Activated naive CD4-positive, alpha-beta T cell treated with anti-CD3 and anti-CD28 coated beads, Interleukin-2, amount 50 U/mL, for 72 hours (primary cell): ENCODE data around the gene AIFM2. TPM values are rescaled to one million over a fixed set of nuclear protein-coding genes. Genes with fewer than 3 reads are reported as not detected.
"Not testable (repeated sequence)": the region's sequence is repeated elsewhere in the genome, so short reads cannot be mapped to it uniquely, and the experiment has no call there.

Source experiments
- ATAC-seq, 2 donors: fragments of 150-1000 bp; cut with Tn5 transposase; 2 replicates each; pipeline ENCODE4 v1.10.0; 2021; ENCODE audit warnings: mild to moderate bottlenecking in 2 of 2, moderate library complexity in 2 of 2
- DNase-seq, 2 donors: peaks; one replicate each; pipeline ENCODE4 v3.0.0; 2021 to 2022; ENCODE audit warnings: low spot score in 2 of 2
- H3K27ac Mint-ChIP-seq, 2 donors: one replicate each; pipeline ENCODE4 v1.8.0; 2022; ENCODE audit warnings: mild to moderate bottlenecking in 2 of 2, mixed read lengths in 2 of 2
- H3K36me3 Mint-ChIP-seq, 2 donors: one replicate each; pipeline ENCODE4 v1.8.0; 2022; ENCODE audit warnings: mixed read lengths in 2 of 2
- H3K9me3 Mint-ChIP-seq, 2 donors: one replicate each; pipeline ENCODE4 v1.8.0; 2022; ENCODE audit warnings: mixed read lengths in 2 of 2
- total RNA-seq, 2 donors: library from RNA; stranded (reverse); gene quantifications; one replicate each; pipeline ENCODE4 v1.2.3, GENCODE V29; 2022

AIFM2 gene
- 10 to 100 TPM in 1 of 2 donors, 1 to 10 TPM in 1; 5.1 to 10.5 TPM for total RNA-seq

DNA sequence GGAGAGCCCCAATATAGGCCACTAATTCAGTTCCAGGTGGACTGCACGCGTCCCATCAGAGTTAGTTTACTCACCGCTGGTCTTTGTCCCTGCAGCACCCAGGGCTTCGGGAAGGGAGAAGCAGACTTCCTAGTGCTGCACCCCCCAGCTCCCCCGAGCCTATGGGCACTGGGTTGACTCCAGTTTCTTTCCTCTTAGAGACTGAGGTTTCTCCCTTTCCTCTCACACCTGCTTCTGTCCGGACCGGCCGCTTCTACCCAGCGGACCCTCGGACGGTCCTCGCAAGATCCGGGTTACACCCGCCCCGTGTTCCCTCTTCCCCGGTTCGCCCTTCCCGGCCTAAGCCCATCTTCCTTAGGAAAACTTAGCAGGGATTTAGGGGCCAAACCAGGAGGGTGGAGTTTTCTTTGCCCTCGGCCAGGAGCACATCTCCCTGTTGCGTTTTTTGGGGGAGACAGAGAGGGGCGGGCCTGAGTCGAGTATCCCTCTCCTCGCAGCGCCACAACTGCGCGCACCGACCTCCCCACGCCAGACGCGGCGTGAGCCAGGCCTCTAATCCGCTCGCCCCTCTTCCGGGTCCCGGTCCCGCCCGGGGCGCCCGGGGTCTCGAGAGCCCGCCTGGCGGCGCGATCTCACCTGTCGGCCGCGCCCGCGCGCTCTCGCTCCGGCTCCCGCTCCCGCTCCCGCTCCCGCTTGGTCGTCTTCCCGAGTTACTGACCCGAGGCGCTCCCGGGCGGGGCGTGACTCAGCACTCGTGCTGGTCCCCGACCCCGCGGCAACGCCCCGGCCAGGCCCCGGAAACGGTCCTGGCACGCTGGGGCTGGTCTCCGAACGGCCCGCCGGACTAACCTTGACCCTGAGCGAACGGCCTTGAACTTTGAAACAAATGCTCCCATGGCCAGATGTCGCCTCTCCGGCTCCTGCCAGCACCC is at the start of gene AIFM2:
Gene AIFM2, minus strand, starts transcription at position 728 of the 932 bp plus-strand sequence. CDS start 8,741 bp downstream, outside the sequence.
- DNase-seq (peak; percentile 49 to 70), ATAC-seq (peak; percentile 82 to 87)
- Mint-ChIP-seq H3K27ac (peak within 1 kb of the TSS; percentile 87 to 93), H3K9me3 (no peaks in the 10 kb centered on the region), H3K36me3 (peaks cover 0 to 12% of the 10 kb centered on the region in 2 donors)

DNA sequence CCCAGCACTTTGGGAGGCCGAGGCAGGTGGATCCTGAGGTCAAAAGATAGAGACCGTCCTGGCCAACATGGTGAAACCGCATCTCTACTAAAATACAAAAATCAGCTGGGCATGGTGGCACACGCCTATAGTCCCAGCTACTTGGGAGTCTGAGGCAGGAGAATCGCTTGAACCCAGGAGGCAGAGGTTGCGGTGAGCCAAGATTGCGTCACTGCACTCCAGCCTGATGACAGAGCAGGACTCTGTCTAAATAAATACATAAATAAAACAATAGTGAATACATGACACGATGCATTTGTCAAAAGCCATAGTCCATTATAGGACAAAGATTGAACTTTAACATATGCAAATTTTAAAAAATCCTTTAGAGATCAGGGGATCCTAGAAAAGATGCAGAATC is 46.6 kb upstream of the AIFM2 start:
- not testable (repeated sequence) for H3K36me3 Mint-ChIP-seq, H3K27ac Mint-ChIP-seq, DNase-seq, ATAC-seq, H3K9me3 Mint-ChIP-seq

- ATAC-seq (no peak), DNase-seq (no peak)
- peaks cover 3% of the 10 kb centered on the region in 2 donors for H3K9me3 Mint-ChIP-seq
- H3K27ac Mint-ChIP-seq: no peak overlapping the region
- no peaks in the 10 kb centered on the region for H3K36me3 Mint-ChIP-seq
These were observed 45.6 kb upstream of the AIFM2 start for GRCh38 chr10:70178139-70178725.

DNA sequence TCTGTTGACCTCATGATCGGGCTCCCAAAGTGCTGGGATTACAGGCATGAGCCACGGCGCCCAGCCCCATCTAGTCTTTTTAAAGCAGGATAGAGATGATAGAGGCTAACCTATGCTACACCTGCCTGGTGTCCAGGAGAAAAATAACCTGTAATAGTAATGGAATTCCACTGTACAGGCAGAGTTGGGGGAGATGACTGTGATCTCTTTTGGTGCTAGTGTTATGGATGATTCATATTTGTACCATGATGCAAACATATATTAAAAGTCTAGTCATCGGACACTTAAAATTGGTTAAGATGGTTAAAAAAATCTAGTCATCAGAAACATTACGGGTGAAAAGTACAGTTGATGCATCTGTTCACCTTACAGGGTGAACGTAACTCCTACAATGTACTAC is 43.8 kb upstream of the AIFM2 start:
- DNase-seq: no peak
- ATAC-seq: no peak
- Mint-ChIP-seq H3K9me3 (peaks cover 3% of the 10 kb centered on the region in 2 donors), H3K36me3 (no peaks in the 10 kb centered on the region), H3K27ac (no peak overlapping the region)

- Mint-ChIP-seq H3K9me3 (peaks cover 3% of the 10 kb centered on the region in 2 donors), H3K36me3 (no peaks in the 10 kb centered on the region), H3K27ac (peak overlapping the region in 1 of 2 donors; percentile 77)
- DNase-seq (no peak), ATAC-seq (no peak)
These were observed 42.9 kb upstream of the AIFM2 start for GRCh38 chr10:70175516-70175915.

GRCh38 chr10:70174058-70174741 is 41.6 kb upstream of the AIFM2 start:
- Mint-ChIP-seq H3K9me3 (no peaks in the 10 kb centered on the region), H3K27ac (peak overlapping the region; percentile 62 to 77), H3K36me3 (peaks cover 8 to 9% of the 10 kb centered on the region in 2 donors)
- DNase-seq: peak; percentile 29 to 57
- peak in 1 of 2 donors; percentile 16 for ATAC-seq

DNA sequence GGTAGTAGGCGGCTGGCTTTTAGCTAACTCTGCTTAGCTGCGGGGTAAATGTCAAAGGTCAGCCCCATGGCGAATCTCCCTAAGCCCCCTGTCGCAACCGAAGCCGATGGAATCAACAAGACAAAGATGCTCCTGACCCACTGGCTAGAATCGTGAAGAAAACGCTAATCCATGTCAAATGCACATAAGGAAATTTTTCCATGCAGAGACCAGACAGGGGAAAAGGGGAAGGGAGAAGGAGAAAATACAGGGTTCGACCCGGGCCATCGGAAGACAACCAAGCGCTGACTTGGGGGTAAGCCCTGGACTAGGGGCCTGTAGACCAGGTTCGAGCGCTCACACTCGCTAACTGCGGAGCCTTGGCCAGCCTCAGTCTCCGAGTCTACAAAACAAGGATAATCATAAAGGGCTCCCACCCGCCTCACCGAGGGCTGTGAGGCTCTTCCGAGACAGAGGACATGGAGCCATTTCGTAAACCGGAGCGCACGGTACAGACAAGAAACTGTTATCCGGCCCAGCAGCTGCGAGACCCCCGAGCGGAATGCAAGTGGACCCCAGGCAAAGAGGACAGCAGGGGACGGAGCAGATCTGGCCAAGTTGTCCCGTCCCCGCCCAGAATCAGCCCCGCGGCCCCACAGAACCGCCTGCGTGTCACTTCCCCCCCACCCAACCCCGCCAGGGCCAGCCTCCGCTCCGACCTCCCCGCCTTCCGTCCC is 37.2 kb upstream of the AIFM2 start:
- DNase-seq (peak in 1 of 2 donors; percentile 17), ATAC-seq (peak; percentile 17 to 31)
- peaks cover 11 to 37% of the 10 kb centered on the region in 2 donors for H3K36me3 Mint-ChIP-seq
- H3K9me3 Mint-ChIP-seq: no peaks in the 10 kb centered on the region
- H3K27ac Mint-ChIP-seq: peak overlapping the region; percentile 94 to 95

- peaks cover 11 to 39% of the 10 kb centered on the region in 2 donors for H3K36me3 Mint-ChIP-seq
- ATAC-seq: no peak
- DNase-seq: no peak
- peak overlapping the region; percentile 94 to 95 for H3K27ac Mint-ChIP-seq
- no peaks in the 10 kb centered on the region for H3K9me3 Mint-ChIP-seq
These were observed 36.4 kb upstream of the AIFM2 start for GRCh38 chr10:70169011-70169410.

- no peak for ATAC-seq
- peak overlapping the region in 1 of 2 donors; percentile 1 for H3K27ac Mint-ChIP-seq
- no peaks in the 10 kb centered on the region for H3K9me3 Mint-ChIP-seq
- no peak for DNase-seq
- H3K36me3 Mint-ChIP-seq: peaks cover 11 to 46% of the 10 kb centered on the region in 2 donors
These were observed 34.6 kb upstream of the AIFM2 start for GRCh38 chr10:70167246-70167645.

DNA sequence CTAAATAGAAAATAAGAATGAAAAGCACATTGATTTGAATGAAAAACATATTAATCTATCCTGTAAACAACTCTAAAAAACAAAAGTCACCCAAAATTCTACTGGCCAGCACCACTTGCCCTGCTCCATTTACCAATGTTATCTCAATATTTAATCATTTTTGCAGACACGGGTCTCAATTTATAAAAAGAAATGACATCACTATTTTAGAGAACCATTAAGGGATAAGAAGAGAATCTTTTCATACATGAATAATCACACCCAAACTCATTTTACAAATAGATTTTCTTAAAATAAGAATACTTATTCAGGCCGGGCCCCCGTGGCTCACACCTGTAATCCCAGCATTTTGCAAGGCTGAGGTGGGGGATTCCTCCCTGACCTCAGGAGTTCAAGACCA is 33.8 kb upstream of the AIFM2 start:
- no peak for DNase-seq
- Mint-ChIP-seq H3K27ac (peak overlapping the region in 1 of 2 donors; percentile 33), H3K36me3 (peaks cover 16 to 55% of the 10 kb centered on the region in 2 donors), H3K9me3 (no peaks in the 10 kb centered on the region)
- no peak for ATAC-seq

DNA sequence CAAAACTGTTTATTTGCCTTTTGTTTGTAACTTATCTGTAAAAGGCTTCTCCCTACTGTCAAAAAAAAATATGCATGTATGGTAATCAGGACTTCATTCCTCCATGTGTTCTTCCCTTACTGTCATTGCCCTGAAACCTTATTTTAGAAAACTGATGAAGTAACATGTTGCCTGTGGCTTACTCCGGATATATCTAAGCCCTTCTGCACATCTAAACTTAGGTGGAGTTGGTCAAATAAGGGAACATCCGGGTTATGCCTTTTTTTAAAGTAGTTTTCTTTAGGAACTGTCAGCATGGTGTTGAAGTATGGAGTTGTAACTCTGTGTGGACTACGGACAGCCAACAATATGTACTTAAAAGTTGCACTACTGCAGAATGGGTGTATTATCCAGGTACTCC is 31.5 kb upstream of the AIFM2 start:
- Mint-ChIP-seq H3K9me3 (no peaks in the 10 kb centered on the region), H3K36me3 (peaks cover 7 to 63% of the 10 kb centered on the region in 2 donors), H3K27ac (peak overlapping the region in 1 of 2 donors; percentile 89)
- DNase-seq: no peak
- ATAC-seq: no peak

DNA sequence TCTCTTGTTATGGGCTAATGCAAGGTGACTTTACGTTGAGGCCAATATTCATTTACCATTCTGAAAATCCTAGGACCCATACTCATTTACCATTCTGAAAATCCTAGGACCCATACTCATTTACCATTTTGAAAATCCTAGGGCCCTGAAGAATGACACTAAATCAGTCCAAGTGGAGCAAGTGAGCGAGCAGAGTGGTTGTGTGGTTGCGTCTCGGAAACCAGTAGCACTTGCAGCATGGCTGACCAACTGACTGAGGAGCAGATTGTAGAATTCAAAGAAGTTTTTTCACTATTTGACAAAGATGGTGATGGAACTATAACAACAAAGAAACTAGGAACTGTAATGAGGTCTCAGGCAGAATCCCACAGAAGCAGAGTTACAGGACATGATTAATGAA is 30.8 kb upstream of the AIFM2 start:
- H3K27ac Mint-ChIP-seq: peak overlapping the region; percentile 89 to 98
- no peak for DNase-seq

DNA sequence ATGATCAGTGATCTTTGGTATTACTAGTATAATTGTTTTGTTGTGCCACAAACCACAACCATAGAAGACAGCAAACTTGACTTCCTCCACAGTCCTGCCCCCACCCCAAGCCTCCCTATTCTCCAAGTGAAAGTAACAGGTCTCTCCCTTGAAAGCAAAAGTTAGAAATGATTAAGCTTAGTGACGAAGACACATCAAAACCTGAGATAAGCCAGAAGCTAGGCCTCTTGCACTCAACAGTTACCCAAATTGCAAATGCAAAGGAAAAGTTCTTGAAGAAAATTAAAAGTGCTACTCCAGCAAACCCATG is 30.2 kb upstream of the AIFM2 start:
- DNase-seq (peak in 1 of 2 donors; percentile 61), ATAC-seq (peak; percentile 89 to 94)
- H3K36me3 Mint-ChIP-seq: peaks cover 5 to 57% of the 10 kb centered on the region in 2 donors
- H3K27ac Mint-ChIP-seq: peak overlapping the region; percentile 89 to 98
- no peaks in the 10 kb centered on the region for H3K9me3 Mint-ChIP-seq

More for the DNA sequence above, 30.8 kb upstream of the AIFM2 start:
- Mint-ChIP-seq H3K9me3 (no peaks in the 10 kb centered on the region), H3K36me3 (peaks cover 5 to 57% of the 10 kb centered on the region in 2 donors)
- peak; percentile 7 to 53 for ATAC-seq

DNA sequence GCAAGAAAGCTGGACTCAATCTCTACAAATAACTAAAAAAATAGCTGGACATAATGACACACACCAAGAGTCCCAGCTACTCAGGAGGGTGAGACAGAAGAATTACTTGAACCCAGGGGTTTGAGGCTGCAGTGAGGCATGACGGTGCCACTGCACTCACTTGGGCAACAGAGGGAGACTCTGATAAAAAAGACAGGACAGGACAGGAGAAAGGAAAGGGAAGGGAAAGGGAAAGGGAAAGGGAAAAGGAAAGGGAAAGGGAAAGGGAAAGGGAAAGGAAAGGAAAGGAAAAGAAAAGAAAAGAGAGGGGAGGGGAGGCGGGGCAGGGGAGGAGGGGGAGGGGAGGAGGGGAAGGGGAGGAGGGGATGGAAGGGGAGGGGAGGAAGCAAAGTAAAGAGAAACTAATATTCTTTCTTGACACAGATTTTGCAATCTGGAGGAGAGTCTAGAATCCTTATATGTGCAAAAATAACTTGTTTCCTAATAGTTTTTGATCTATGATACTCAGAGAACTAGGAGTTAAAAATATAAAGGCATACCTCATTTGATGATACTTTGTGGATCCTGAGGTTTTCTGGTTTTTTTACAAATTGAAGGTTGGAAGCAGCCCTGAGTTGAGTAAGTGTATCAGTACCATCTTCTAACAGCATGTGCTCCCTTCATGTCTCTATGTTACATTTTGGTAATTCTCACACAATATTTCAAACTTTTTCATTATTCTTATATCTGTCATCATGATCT is 29.7 kb upstream of the AIFM2 start:
- Mint-ChIP-seq H3K9me3 (no peaks in the 10 kb centered on the region), H3K27ac (peak overlapping the region; percentile 89 to 98), H3K36me3 (peaks cover 5 to 56% of the 10 kb centered on the region in 2 donors)
- no peak for DNase-seq
- peak; percentile 69 to 80 for ATAC-seq

DNA sequence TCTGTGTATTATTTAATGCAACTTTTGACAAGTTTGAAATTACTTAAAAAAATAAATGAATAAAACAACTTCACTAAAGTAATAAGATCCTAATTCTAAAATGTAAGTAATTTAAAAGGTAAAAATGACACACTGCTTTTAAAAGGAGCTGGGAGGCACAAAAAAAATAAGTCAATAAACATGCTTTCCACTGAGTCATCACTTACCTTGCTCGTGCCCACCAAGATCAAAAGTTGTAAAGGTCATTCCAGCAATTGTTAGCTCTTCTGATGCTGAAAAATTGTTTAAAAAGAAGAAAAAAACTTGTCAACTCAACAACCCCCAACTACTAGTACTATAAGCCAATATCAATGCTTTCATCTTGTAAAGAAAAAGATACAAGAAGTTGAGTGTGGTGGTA is 28.2 kb upstream of the AIFM2 start:
- Mint-ChIP-seq H3K27ac (peak overlapping the region; percentile 72 to 89), H3K36me3 (peaks cover 9 to 48% of the 10 kb centered on the region in 2 donors), H3K9me3 (no peaks in the 10 kb centered on the region)
- DNase-seq: no peak
- ATAC-seq: no peak

GRCh38 chr10:70159366-70159765 is 26.7 kb upstream of the AIFM2 start:
- Mint-ChIP-seq H3K27ac (peak overlapping the region in 1 of 2 donors; percentile 30), H3K36me3 (peaks cover 15 to 44% of the 10 kb centered on the region in 2 donors)
- DNase-seq, ATAC-seq, H3K9me3 Mint-ChIP-seq: not testable (repeated sequence)
